HEK293 (cell line): ENCODE measurements around the gene SHC3.

ENCODE experiments used
- CTCF ChIP-seq: fragments of 450-650 bp; formaldehyde crosslinking; IDR thresholded peaks from 2 replicates; pipeline ENCODE4 v1.5.1; 2016; ENCODE audit warnings: missing biosample characterization, missing genetic modification characterization
- SP7 ChIP-seq: fragments of 450-650 bp; formaldehyde crosslinking; IDR thresholded peaks from 2 replicates; pipeline ENCODE4 v1.5.1; 2016; ENCODE audit warnings: missing biosample characterization, missing genetic modification characterization
- ZNF747 ChIP-seq: fragments of 450-650 bp; formaldehyde crosslinking; IDR thresholded peaks from 2 replicates; pipeline ENCODE4 v1.5.1; 2016; ENCODE audit warnings: missing biosample characterization, missing genetic modification characterization
- ZNF768 ChIP-seq: fragments of 450-650 bp; formaldehyde crosslinking; IDR thresholded peaks from 2 replicates; pipeline ENCODE4 v1.5.1; 2018; ENCODE audit warnings: missing biosample characterization, mild to moderate bottlenecking, missing genetic modification characterization

- TF ChIP-seq ZNF747 (tag by site-specific recombination): no peak
- TF ChIP-seq CTCF: no peak
- TF ChIP-seq SP7 (tag by site-specific recombination): no peak
- no peak for TF ChIP-seq ZNF768 (tag by site-specific recombination)
These were observed 170.4 kb downstream of the SHC3 start for GRCh38 chr9:89008055-89008743.
